ENCODE data around the gene GPATCH2. TPM values are rescaled to one million over a fixed set of nuclear protein-coding genes. Genes with fewer than 3 reads are reported as not detected.

GPATCH2 gene
- total RNA-seq, 1 donor from 2014 or later: 23.8 TPM

- DNase-seq: no peak
Measured at GRCh38 chr1:217577336-217577735, 53.6 kb downstream of the GPATCH2 start.

DNA sequence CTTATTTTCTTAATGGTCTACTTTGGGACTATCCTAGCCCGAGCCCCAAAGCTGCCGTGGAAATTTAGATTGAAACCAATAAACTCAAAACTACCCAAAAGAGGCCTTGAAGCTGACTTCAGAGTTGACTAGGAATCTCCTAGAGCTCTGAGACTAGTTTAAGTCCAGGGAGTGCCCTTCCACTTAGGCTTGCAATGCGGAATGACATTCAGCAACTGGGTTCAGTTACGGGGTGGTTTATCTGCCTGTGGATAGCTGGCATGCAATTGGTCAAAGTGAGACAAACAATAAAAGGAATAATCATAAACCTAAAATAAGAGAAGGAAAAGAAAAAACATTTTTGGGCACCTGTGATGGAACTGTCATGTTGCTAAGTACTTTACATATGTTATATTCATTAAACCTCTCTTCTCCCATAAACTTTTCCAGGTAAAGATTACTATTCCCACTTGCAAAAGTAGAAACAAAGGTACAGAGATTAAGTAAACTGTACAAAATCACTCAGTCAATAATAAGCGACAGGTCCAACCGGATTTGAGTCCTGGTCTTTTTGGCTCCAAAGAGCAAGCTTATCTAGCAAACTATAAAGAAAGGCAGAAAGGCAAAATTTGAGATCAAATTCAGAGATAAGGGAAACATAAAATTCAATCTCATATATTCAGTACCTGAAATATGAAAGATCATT is 56.5 kb downstream of the GPATCH2 start:
- no peak for DNase-seq

- DNase-seq: no peak
Measured at GRCh38 chr1:217569021-217569420, 61.9 kb downstream of the GPATCH2 start.

DNA sequence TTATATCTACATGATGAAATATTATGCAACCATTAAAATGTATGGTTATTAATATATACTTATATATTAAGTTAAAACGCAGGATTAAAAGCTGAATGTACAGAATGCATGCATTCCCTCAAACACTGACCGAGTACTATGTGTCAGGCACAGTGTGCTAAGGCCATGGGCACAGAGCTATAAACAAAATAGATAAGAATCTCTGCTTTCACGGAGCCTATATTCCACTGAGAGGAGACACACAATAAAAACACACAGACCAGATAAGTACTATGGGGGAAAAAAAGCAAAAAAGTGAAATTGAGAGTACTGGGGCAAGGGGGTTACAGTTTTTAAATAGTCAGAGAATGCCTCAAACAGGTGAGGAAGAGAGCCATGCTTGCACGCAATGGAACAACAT is 62.7 kb downstream of the GPATCH2 start:
- no peak for DNase-seq

- no peak for DNase-seq
Measured at GRCh38 chr1:217564833-217565232, 66.1 kb downstream of the GPATCH2 start.

GRCh38 chr1:217564207-217564606 is 66.7 kb downstream of the GPATCH2 start:
- no peak for DNase-seq

- no peak for DNase-seq
Measured at GRCh38 chr1:217563179-217563578, 67.7 kb downstream of the GPATCH2 start.

DNA sequence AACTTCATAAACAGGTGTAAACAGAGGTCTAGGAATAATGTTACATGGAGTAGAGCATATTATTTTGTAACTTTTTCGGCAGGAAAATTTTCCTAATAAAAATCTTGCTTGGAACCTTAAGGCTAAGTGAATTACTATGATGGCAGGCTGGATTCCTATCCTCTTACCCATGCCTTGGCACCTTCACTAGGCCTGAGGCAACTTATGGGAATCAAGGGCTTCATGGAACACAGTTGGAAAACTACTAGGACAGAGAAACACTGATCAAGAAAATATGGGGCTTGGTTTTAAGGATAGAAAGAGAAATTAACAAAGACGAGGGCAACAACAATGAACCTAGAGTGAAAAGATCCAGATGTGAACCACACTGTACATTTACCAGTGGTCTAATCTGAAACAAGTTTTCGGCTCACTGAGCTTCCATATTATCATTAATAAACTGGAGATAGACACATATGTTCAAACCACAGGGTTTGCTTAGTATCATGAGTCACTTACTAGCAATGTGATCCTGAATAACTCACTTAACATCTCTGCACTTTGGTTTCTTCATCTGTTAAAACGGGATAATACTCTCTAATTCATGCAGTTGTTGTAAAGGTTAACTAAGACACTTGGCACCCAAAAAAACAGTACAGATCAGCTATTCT is 68.5 kb downstream of the GPATCH2 start:
- no peak for DNase-seq

GRCh38 chr1:217561446-217561845 is 69.4 kb downstream of the GPATCH2 start:
- DNase-seq: no peak

- DNase-seq: no peak
Measured at GRCh38 chr1:217554849-217555248, 76.0 kb downstream of the GPATCH2 start.

GRCh38 chr1:217553949-217554509 is 76.9 kb downstream of the GPATCH2 start:
- DNase-seq: no peak

- no peak for DNase-seq
Measured at GRCh38 chr1:217552339-217552951, 78.4 kb downstream of the GPATCH2 start.

DNA sequence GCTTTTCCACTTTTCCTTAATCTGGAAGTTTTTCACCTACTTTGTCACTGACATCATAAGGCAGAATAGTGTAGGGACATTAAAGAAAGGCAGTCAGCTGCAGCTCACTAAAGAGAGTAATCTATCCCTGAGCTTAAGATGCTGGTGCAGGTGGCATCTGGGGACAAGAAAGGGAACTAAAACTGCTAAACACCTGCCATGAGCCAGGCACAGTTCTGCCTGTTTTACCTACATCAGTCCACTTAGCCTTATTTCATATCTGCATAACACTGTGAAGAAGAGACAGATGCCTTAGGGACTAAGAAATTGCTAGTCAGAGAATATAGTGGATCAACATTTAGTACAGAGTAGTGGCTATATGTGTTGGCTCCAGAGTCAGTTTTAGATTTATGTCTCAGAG is 88.1 kb downstream of the GPATCH2 start:
- DNase-seq: no peak

GRCh38 chr1:217542136-217542777 is 88.6 kb downstream of the GPATCH2 start:
- DNase-seq: no peak

DNA sequence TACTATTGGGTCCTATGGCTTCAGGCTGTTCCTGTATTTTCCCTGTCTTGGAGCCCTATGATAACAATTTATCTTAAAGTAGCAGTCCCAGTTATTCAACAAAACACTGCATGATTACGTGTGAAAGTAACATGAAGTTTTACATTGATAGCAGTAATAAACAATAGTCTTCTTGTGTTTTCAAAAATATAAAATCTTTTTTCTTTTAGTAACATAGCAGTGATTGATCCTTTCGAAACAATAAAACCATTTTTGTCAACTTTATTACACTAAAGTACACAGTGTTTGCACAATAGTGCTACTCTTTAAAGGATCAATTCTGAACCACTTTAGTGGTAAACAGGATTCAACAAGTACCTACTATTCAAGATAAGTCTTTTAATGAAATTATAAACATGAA is 90.6 kb downstream of the GPATCH2 start:
- no peak for DNase-seq

GRCh38 chr1:217539510-217539909 is 91.4 kb downstream of the GPATCH2 start:
- no peak for DNase-seq

DNA sequence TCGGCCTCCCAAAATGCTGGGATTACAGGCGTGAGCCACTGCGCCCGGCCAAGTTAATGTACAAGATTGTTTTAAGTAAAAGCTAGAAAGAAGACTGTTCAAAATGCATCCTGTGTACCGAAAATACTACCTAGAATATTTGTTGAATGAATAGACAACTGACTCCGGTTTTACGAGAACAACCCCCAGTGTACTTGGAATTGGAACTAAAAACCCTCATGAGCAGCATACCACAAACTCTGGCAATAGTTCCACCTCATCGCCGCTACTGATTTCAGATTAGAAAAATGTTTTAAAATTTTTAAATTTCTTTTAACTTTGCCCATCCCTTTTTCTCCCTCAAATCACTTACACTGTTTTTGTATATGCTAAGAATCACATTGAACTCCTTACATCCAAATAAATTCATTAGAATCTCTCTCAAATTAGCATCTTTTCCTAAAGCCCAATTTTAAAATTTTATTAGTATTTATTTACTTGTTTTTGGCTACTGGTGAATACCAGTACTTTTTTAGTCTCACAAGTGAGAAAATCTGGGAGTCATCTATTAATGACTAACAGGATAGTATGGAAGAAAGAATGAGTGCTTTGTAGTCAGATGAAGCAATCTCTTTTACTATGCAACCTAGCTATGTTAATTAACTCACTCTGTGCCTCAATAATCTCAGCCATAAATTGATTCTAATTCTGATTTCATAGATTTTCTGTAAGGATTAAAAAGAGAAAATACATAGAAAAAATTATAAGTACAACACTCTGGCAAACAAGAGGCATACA is 95.1 kb downstream of the GPATCH2 start:
- DNase-seq: no peak

GRCh38 chr1:217534566-217534965 is 96.3 kb downstream of the GPATCH2 start:
- no peak for DNase-seq

DNA sequence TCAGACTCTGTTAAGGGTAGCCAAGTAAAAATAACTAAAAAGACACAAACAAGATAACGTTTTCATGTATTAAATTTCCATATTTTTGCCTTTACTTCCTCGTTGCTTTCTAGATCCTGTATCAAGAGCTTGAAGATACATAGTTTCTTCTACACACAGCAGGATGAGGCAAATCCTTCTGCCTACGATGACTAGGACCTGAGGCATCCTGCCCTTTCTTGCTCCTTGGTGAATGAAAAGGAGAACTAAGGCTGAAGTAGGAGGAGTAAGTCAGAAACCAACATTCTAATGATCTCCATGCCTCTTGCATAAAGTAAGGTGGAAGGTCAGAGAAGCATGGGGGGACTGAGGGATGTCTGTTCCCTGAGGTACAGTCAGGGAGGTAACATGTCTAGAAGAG is 102.6 kb downstream of the GPATCH2 start:
- no peak for DNase-seq

- no peak for DNase-seq
Measured at GRCh38 chr1:217527151-217527550, 103.7 kb downstream of the GPATCH2 start.

DNA sequence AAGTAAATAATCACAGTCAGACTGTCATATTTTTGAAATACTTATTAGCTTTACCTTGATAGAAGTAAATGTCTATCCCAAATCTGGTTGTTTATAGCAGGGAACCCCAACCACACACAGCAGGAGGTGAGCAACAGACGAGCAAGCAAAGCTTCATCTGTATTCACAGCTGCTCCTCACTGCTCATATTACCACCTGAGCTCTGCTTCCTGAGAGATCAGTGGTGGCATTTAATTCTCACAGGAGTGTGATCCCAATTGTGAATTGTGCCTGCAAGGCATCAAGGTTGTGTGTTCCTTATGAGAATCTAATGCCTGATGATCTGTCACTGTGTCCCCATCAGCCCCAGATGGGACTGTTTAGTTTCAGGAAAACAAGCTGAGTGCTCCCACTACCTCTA is 104.3 kb downstream of the GPATCH2 start:
- DNase-seq: no peak
